DOHH2 (cell line): ENCODE results near the gene ADAMTS9.

Experiments
- CTCF ChIP-seq: fragments of 200-600 bp; sonication (generic); IDR thresholded peaks from one replicate; pipeline ENCODE4 v1.5.1; 2014; ENCODE audit warnings: antibody characterized with exemption, mild to moderate bottlenecking, low read depth, low read length; ENCODE audit not compliant: poor library complexity, severe bottlenecking
- EZH2phosphoT487 ChIP-seq: fragments of 200-600 bp; sonication (generic); IDR thresholded peaks from 2 replicates; pipeline ENCODE4 v1.6.1; 2017; ENCODE audit warnings: borderline replicate concordance, mild to moderate bottlenecking, antibody characterized with exemption, low read length, moderate library complexity, mixed read lengths

- peak; percentile 43 for TF ChIP-seq CTCF
- TF ChIP-seq EZH2phosphoT487 = no peak
These were observed 157.3 kb downstream of the ADAMTS9 start for GRCh38 chr3:64530434-64531049.
